HK-2 (cell line): ENCODE data around the gene BARX2.

Source experiments
- DNase-seq: peaks from one replicate; pipeline ENCODE4 v3.0.0-alpha.2; 2018; ENCODE audit not compliant: unreplicated experiment

BARX2 gene

GRCh38 chr11:129402206-129403171 lies 26.8 kb downstream of the BARX2 start:
- DNase-seq, result no peak

GRCh38 chr11:129404731-129405130 lies 29.1 kb downstream of the BARX2 start:
- no peak for DNase-seq

- no peak for DNase-seq
Measured at GRCh38 chr11:129408865-129409444, 33.3 kb downstream of the BARX2 start.

GRCh38 chr11:129410395-129410960 lies 34.8 kb downstream of the BARX2 start:
- DNase-seq, result no peak

GRCh38 chr11:129412494-129412893 lies 36.8 kb downstream of the BARX2 start:
- DNase-seq, result no peak

GRCh38 chr11:129414144-129414872 lies 38.7 kb downstream of the BARX2 start:
- no peak for DNase-seq

- DNase-seq, result no peak
Measured at GRCh38 chr11:129416080-129416820, 40.6 kb downstream of the BARX2 start.

- no peak for DNase-seq
Measured at GRCh38 chr11:129417458-129417857, 41.8 kb downstream of the BARX2 start.

GRCh38 chr11:129418039-129418438 lies 42.4 kb downstream of the BARX2 start:
- no peak for DNase-seq

- DNase-seq, result no peak
Measured at GRCh38 chr11:129419386-129419785, 43.7 kb downstream of the BARX2 start.

GRCh38 chr11:129423426-129423825 lies 47.8 kb downstream of the BARX2 start:
- DNase-seq, result no peak

GRCh38 chr11:129425214-129425613 lies 49.6 kb downstream of the BARX2 start:
- no peak for DNase-seq

GRCh38 chr11:129426038-129426437 lies 50.4 kb downstream of the BARX2 start:
- no peak for DNase-seq

GRCh38 chr11:129426776-129427175 lies 51.1 kb downstream of the BARX2 start:
- no peak for DNase-seq

- DNase-seq, result no peak
Measured at GRCh38 chr11:129427376-129427775, 51.7 kb downstream of the BARX2 start.

GRCh38 chr11:129427816-129428406 lies 52.3 kb downstream of the BARX2 start:
- no peak for DNase-seq

GRCh38 chr11:129428557-129428956 lies 52.9 kb downstream of the BARX2 start:
- DNase-seq, result no peak

GRCh38 chr11:129434641-129435498 lies 59.2 kb downstream of the BARX2 start:
- no peak for DNase-seq

- DNase-seq, result no peak
Measured at GRCh38 chr11:129435499-129436245, 60.0 kb downstream of the BARX2 start.
